ENCODE measurements around the gene DAPK2. TPM values are rescaled to one million over a fixed set of nuclear protein-coding genes. Genes with fewer than 3 reads are reported as not detected.

The DAPK2 gene
- total RNA-seq, 6 experiments from 2014 or later: 2.1 to 5.7 (median 5.1) TPM

DNA sequence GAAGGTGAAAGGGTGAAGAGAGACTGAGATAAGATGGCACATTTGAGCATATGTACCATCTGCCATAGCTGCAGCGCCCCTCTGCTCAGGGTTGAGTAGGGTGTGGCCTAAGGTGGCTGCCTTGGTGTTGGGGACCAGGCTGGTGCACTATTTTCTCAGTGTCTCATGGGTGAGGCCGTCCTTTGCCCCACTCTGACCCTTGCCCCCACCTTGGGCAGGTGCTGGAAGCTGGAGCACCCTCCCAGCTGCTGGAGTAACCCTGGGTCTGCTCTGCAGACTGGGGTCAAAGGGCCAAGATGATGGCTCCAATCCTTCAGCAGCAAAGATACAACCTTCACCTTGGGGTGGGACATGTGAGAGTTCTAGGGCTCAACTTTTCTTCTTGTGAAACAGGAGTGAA lies 69.2 kb downstream of the DAPK2 start:
- H3K4me3 Mint-ChIP-seq: no peak overlapping the region
- DNase-seq: no peak
- H3K27ac Mint-ChIP-seq: no peak overlapping the region
- H3K9me3 Mint-ChIP-seq: no peaks in the 10 kb centered on the region
- no peaks in the 10 kb centered on the region; the same call in 1 of the 2 replicates for H3K27me3 Mint-ChIP-seq (ENCODE audit: insufficient read depth)
- TF ChIP-seq, protein P1, sequence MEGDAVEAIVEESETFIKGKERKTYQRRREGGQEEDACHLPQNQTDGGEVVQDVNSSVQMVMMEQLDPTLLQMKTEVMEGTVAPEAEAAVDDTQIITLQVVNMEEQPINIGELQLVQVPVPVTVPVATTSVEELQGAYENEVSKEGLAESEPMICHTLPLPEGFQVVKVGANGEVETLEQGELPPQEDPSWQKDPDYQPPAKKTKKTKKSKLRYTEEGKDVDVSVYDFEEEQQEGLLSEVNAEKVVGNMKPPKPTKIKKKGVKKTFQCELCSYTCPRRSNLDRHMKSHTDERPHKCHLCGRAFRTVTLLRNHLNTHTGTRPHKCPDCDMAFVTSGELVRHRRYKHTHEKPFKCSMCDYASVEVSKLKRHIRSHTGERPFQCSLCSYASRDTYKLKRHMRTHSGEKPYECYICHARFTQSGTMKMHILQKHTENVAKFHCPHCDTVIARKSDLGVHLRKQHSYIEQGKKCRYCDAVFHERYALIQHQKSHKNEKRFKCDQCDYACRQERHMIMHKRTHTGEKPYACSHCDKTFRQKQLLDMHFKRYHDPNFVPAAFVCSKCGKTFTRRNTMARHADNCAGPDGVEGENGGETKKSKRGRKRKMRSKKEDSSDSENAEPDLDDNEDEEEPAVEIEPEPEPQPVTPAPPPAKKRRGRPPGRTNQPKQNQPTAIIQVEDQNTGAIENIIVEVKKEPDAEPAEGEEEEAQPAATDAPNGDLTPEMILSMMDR (IDR thresholded peaks at IDR 0.05): no peak
- peaks cover 43% of the 10 kb centered on the region for H3K4me1 Mint-ChIP-seq (ENCODE audit: low read depth)
- H3K36me3 Mint-ChIP-seq (ENCODE audit: low read depth): no peaks in the 10 kb centered on the region

DNA sequence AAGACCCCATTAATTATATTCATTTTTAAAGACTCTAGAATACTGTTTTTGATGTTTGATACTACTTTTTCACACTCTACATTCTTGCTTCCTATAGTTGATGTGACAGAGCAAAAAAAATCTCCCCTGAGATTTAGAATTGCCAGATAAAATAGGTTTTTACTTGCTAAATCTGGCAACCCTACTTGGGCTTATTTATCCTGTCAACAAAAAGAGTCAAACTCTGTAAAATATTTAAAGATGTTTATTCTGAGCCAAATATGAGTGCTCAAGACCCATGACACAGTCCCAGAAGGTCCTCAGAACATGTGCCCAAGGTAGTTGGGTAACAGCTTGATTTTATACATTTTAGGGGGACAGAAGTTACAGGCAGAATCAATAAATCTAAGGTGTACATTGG lies 72.3 kb downstream of the DAPK2 start:
- no peak overlapping the region for H3K4me3 Mint-ChIP-seq
- H3K4me1 Mint-ChIP-seq (ENCODE audit: low read depth): peaks cover 58% of the 10 kb centered on the region
- no peaks in the 10 kb centered on the region for H3K36me3 Mint-ChIP-seq (ENCODE audit: low read depth)
- H3K27me3 Mint-ChIP-seq (ENCODE audit: insufficient read depth): no peaks in the 10 kb centered on the region; the same call in none of the 2 replicates
- H3K9me3 Mint-ChIP-seq: no peaks in the 10 kb centered on the region
- DNase-seq: no peak
- TF ChIP-seq, protein P1 (IDR thresholded peaks at IDR 0.05): no peak
- H3K27ac Mint-ChIP-seq: peak overlapping the region; percentile 51; the same call in 1 of the 2 replicates

DNA sequence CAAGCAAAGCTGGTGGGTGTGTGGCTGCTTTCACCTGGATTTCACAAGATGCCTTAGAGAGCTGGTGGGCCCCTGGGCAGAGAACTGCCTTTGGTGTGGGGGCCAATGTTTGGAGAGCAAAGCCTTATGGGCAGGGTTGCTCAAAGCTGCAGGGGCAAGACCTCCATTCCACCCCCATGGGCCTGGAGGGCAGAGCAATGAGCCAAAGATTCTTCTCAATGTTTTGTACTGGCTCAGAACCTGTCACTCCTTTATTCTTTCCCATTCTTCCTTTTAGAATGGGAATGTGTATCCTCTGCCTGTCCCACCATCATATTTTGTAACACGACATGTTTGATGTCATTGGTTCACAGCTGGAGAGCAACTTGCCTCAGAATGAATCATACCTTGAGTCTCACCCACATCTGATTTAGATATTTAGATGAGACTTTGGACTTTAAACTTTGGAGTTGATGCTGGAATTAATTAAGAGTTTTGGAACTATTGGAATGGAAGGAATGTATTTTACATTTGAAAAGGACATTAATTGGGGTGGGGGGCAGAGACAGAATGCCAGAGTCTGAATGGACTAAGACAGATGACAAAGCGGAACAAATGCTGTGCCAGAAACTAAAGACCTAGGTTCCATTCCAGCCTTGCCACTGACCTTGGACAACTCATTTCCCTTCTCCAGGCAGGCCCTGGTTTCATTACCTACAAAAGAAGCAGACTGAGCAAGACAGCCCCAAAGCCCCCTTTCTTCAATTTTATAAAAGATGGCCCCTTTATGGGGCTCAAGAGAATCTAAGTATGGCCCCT lies 72.9 kb downstream of the DAPK2 start:
- TF ChIP-seq, protein P1 (IDR thresholded peaks at IDR 0.05): no peak
- Mint-ChIP-seq H3K4me3 (no peak overlapping the region), H3K4me1 (ENCODE audit: low read depth) (peaks cover 53% of the 10 kb centered on the region), H3K36me3 (ENCODE audit: low read depth) (no peaks in the 10 kb centered on the region), H3K9me3 (no peaks in the 10 kb centered on the region), H3K27ac (peak overlapping the region; percentile 51), H3K27me3 (ENCODE audit: insufficient read depth) (no peaks in the 10 kb centered on the region; the same call in none of the 2 replicates)
- DNase-seq: peak; percentile 58

DNA sequence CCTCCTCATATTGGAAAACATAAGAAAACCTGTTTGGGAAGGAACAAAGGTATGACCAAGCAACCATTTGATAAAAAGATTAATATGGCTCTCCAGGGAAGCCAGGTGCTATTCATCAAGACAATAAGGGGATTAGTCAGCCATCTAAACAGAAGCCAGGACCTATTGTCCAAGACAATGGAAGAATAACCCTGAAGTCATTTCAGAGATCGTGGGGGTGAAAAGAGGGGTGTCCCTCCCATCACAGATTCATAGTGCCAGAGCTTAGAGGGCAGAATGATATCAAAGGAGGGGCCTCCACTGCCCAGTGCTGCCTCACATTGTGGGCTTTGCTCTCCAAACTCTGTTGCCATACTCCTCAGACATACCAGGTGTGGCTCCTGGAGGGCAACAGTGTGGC lies 73.5 kb downstream of the DAPK2 start:
- H3K9me3 Mint-ChIP-seq: no peaks in the 10 kb centered on the region
- H3K4me1 Mint-ChIP-seq (ENCODE audit: low read depth): peaks cover 53% of the 10 kb centered on the region

DNA sequence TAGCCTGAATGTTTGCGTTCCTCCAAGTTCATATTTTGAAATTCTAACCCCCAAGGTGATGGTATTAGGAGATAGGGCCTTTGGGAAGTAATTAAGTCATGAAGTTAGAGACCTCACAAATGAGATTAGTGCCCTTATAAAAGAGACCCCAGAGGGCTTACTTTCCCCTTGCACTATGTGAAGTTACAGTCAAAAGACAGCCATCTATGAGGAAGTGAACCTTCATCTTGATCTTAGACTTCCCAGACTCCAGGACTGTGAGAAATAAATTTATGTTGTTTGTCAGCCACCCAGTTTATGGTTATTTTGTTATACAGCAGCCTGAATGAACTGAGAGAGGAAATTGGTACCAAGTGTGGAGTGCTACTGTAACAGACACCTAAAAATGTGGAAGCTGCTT lies 74.4 kb downstream of the DAPK2 start:
- H3K27me3 Mint-ChIP-seq (ENCODE audit: insufficient read depth): no peaks in the 10 kb centered on the region; the same call in 1 of the 2 replicates
- no peaks in the 10 kb centered on the region for H3K9me3 Mint-ChIP-seq
- no peak for DNase-seq
- H3K27ac Mint-ChIP-seq: no peak overlapping the region
- H3K4me3 Mint-ChIP-seq: no peak overlapping the region
- H3K4me1 Mint-ChIP-seq (ENCODE audit: low read depth): peaks cover 53% of the 10 kb centered on the region
- H3K36me3 Mint-ChIP-seq (ENCODE audit: low read depth): no peaks in the 10 kb centered on the region
- TF ChIP-seq, protein P1 (IDR thresholded peaks at IDR 0.05): no peak

More for the DNA sequence above, 73.5 kb downstream of the DAPK2 start:
- Mint-ChIP-seq H3K36me3 (ENCODE audit: low read depth) (no peaks in the 10 kb centered on the region), H3K4me3 (no peak overlapping the region), H3K27ac (no peak overlapping the region), H3K27me3 (ENCODE audit: insufficient read depth) (no peaks in the 10 kb centered on the region; the same call in none of the 2 replicates)
- DNase-seq: no peak
- TF ChIP-seq, protein P1 (IDR thresholded peaks at IDR 0.05): no peak

Data from HFFc6 (cell line).